Superior temporal gyrus (tissue), 1 donor: ENCODE data around the gene CACNA2D3.

Experiments
- DNase-seq: peaks from one replicate; pipeline ENCODE4 v3.0.0-alpha.2; 2016; ENCODE audit errors: extremely low spot score

The CACNA2D3 gene

GRCh38 chr3:54917174-54917573 lies 794.8 kb downstream of the CACNA2D3 start:
- DNase-seq, result no peak

- DNase-seq, result no peak
Observed at GRCh38 chr3:54917862-54918261, 795.5 kb downstream of the CACNA2D3 start.

GRCh38 chr3:54918516-54918915 lies 796.2 kb downstream of the CACNA2D3 start:
- DNase-seq, result no peak

GRCh38 chr3:54928046-54928770 lies 805.9 kb downstream of the CACNA2D3 start, which contains the start of gene LRTM1:
TSS of gene LRTM1 (minus strand) at chr3:54928059. CDS start at chr3:54927911, 148 bp downstream.
- DNase-seq, result no peak

GRCh38 chr3:54931182-54931581 lies 808.8 kb downstream of the CACNA2D3 start:
- DNase-seq, result peak; percentile 92

GRCh38 chr3:54932606-54933005 lies 810.3 kb downstream of the CACNA2D3 start:
- peak; percentile 78 for DNase-seq

GRCh38 chr3:54935869-54936268 lies 813.5 kb downstream of the CACNA2D3 start:
- no peak for DNase-seq

GRCh38 chr3:54936561-54936960 lies 814.2 kb downstream of the CACNA2D3 start:
- no peak for DNase-seq

- no peak for DNase-seq
Observed at GRCh38 chr3:54939557-54940300, 817.4 kb downstream of the CACNA2D3 start.

- no peak for DNase-seq
Observed at GRCh38 chr3:54940971-54941370, 818.6 kb downstream of the CACNA2D3 start.

GRCh38 chr3:54941690-54942362 lies 819.5 kb downstream of the CACNA2D3 start:
- DNase-seq, result no peak

- DNase-seq, result no peak
Observed at GRCh38 chr3:54949491-54950044, 827.2 kb downstream of the CACNA2D3 start.

- DNase-seq, result no peak
Observed at GRCh38 chr3:54950391-54951003, 828.1 kb downstream of the CACNA2D3 start.

GRCh38 chr3:54951405-54951804 lies 829.1 kb downstream of the CACNA2D3 start:
- peak; percentile 28 for DNase-seq

GRCh38 chr3:54954022-54954421 lies 831.7 kb downstream of the CACNA2D3 start:
- no peak for DNase-seq

- no peak for DNase-seq
Observed at GRCh38 chr3:54954521-54954920, 832.2 kb downstream of the CACNA2D3 start.

GRCh38 chr3:54955496-54955895 lies 833.1 kb downstream of the CACNA2D3 start:
- no peak for DNase-seq

- no peak for DNase-seq
Observed at GRCh38 chr3:54955941-54956340, 833.6 kb downstream of the CACNA2D3 start.

GRCh38 chr3:54957711-54958110 lies 835.4 kb downstream of the CACNA2D3 start:
- DNase-seq, result no peak

- no peak for DNase-seq
Observed at GRCh38 chr3:54960082-54960481, 837.7 kb downstream of the CACNA2D3 start.

- no peak for DNase-seq
Observed at GRCh38 chr3:54960701-54961100, 838.3 kb downstream of the CACNA2D3 start.

GRCh38 chr3:54962200-54962599 lies 839.8 kb downstream of the CACNA2D3 start:
- no peak for DNase-seq
